HFF-Myc (cell line): ENCODE measurements around the gene ADGRF3.
"Not testable (repeated sequence)": the region's sequence is repeated elsewhere in the genome, so short reads cannot be mapped to it uniquely, and the experiment has no call there.

ENCODE experiments used
- DNase-seq: peaks from one replicate; pipeline ENCODE4 v3.0.0-alpha.2; 2011; ENCODE audit warnings: low read depth; ENCODE audit errors: extremely low read depth
- H3K4me3 ChIP-seq: replicated peaks from 2 replicates; pipeline ENCODE4 v1.5.1; 2011; ENCODE audit warnings: low read depth, mild to moderate bottlenecking, control low read depth, low read length
- CTCF ChIP-seq: IDR thresholded peaks from 2 replicates; pipeline ENCODE4 v1.5.1; 2012; ENCODE audit warnings: mild to moderate bottlenecking, low read depth, low read length, control low read depth; ENCODE audit errors: missing control alignments

The ADGRF3 gene

DNA sequence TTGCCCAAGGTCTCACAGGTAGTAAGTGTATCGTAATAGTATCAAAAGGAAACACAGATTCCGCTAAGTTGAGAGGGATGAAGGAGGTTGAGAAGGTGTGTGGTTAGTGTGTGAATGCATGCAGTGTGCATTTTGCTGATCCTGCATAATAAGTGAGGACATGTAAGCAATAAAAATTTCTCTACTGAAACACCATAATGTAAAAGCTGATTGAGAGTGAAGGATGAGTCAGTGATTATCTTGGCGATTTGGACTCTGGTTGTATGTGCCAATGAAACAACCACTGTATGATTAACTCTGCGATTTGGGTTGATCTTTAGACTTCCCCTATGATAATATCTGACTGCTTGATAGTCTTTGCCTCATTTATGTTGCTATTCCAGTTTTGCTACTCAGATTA lies 16.7 kb upstream of the ADGRF3 start:
- DNase-seq, result no peak
- no peak for TF ChIP-seq CTCF
- no peak overlapping the region for H3K4me3 ChIP-seq

DNA sequence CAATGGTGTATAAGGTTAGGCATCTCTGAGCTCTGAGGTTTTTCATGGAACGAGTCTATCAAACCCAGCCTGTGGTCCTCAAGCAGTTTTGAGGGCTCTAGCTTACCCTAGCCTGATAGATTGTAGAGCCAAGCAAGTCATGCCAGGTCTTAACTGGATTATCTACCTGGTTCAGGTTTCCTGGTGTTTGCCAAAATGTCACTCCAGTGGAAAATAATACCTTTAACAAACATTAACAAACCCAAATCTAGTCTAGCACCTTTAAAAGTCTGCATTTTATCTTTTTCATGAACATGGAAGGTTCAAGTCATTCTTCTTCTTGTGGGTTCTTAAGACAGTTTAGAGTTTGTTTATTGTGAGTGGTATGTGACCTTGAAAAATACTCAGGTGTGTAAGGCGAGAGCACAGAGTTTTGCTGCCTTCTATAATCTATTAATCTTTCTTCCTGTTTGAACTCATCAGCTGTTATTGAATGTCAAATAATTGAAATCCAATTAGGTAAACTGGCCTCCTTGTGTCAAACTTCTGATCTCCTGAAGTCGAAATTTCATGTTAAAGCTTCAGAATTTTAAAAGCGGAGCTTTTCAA lies 13.4 kb upstream of the ADGRF3 start:
- no peak overlapping the region for H3K4me3 ChIP-seq
- no peak for DNase-seq
- TF ChIP-seq CTCF, result no peak

- no peak for DNase-seq
- no peak overlapping the region for H3K4me3 ChIP-seq
- no peak for TF ChIP-seq CTCF
Observed at GRCh38 chr2:26356771-26357170, 10.2 kb upstream of the ADGRF3 start.

DNA sequence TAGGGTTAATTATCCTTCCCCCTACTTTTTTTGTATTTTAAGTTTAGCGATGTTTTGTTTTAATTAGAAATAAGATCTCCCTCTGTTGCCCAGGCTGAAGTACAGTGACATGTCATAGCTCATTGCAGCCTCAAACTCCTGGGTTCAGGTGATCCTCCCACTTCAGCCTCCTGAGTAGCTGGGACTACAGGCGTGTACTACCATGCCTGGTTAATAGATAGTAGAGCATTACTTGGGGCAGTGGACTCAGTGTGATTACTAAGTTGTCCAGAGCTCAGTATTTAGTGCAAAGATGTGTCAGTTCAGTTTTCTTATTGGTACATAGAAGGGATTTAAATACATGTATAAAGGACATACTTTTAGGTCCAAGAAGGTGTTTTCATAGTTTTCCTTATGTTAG lies 9.5 kb upstream of the ADGRF3 start:
- no peak overlapping the region for H3K4me3 ChIP-seq
- DNase-seq, result no peak
- TF ChIP-seq CTCF, result no peak

DNA sequence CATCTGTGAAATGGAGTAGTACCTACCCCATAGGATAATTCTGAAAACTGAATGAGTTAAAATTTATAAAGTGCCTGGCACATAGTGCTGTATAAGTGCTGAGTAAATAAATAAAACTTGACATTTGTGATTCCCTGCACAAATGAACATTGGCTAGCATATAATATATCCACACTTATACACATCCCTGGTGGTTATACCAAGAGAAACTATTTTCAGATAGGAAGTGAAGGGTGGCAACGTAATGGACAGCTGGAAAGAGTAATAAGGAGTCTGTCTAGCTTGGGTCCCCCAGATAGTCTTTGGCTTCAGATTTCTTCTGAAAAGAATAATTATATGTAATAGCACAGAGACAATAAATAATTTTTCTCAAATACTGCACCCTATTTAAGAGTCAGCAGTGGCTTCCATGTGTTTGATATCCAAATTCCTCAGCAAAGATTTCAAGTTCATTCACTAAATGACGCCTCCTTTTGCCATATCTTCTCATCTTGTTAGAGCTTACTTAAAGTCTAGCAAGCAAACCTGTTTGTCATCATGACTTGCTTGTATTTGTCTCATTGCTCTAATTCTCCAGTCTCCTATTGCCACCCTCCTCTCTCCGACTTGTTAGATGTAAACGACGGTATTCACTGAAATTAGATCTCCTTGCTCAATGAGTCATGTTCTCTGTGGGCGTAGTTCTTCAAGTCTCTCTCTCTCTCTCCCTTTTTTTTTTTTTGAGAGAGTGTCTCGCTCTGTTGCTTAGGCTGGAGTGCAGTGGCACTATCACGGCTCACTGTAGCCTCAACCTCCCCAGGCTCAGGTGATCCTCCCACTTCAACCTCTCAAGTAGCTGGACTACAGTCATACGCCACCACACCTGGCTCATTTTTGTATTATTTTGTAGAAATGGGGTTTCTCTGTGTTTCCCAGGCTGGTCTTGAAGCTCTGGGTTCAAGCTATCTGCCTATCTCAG lies 8.7 kb upstream of the ADGRF3 start:
- DNase-seq, result peak; percentile 81
- TF ChIP-seq CTCF, result no peak
- no peak overlapping the region for H3K4me3 ChIP-seq

- DNase-seq, H3K4me3 ChIP-seq: not testable (repeated sequence)
Observed at GRCh38 chr2:26354469-26354868, 7.9 kb upstream of the ADGRF3 start.

GRCh38 chr2:26352892-26353291 lies 6.3 kb upstream of the ADGRF3 start:
- no peak for DNase-seq
- TF ChIP-seq CTCF, result no peak
- no peak overlapping the region for H3K4me3 ChIP-seq
